Bronchial epithelial cell (primary cell): ENCODE measurements around the gene POLN. TPM values are rescaled to one million over a fixed set of nuclear protein-coding genes. Genes with fewer than 3 reads are reported as not detected.

Source experiments
- DNase-seq: peaks from one replicate; pipeline ENCODE4 v3.0.0-alpha.2; 2010; ENCODE audit warnings: low read depth
- FAIRE-seq: peaks from 2 replicates; lab custom pipeline; 2011; peaks lifted over from hg19 to GRCh38; lab: Jason Lieb, UNC
- H3K27me3 ChIP-seq: 2 replicates; pipeline ENCODE4 v1.5.1; 2011; ENCODE audit warnings: low read length; ENCODE audit not compliant: control insufficient read depth, insufficient read depth
- H3K36me3 ChIP-seq: 2 replicates; pipeline ENCODE4 v1.5.1; 2011; ENCODE audit warnings: low read length; ENCODE audit not compliant: control insufficient read depth, insufficient read depth
- H3K4me3 ChIP-seq: 2 replicates; pipeline ENCODE4 v1.5.1; 2011; ENCODE audit warnings: mild to moderate bottlenecking, low read depth, low read length, control low read depth
- CTCF ChIP-seq: IDR thresholded peaks from 2 replicates; pipeline ENCODE4 v1.5.1; 2011; ENCODE audit warnings: mild to moderate bottlenecking, moderate library complexity, low read length, control low read depth, inconsistent platforms; ENCODE audit not compliant: insufficient read depth, severe bottlenecking
- total RNA-seq: library from RNA; depleted of rRNA; stranded (reverse); fragments of >200 nt; gene quantifications from 2 replicates; pipeline ENCODE4 v1.2.1, GENCODE V29; 2014

The POLN gene
- total RNA-seq, 1 donor from 2014 or later: 1.6 TPM

GRCh38 chr4:2150076-2150475, 91.8 kb downstream of the POLN start:
- no peaks in the 10 kb centered on the region for H3K27me3 ChIP-seq
- DNase-seq: no peak
- no peak for TF ChIP-seq CTCF
- H3K36me3 ChIP-seq: no peaks in the 10 kb centered on the region
- no peak overlapping the region for H3K4me3 ChIP-seq
- no peak for FAIRE-seq

GRCh38 chr4:2142630-2143427, 99.1 kb downstream of the POLN start:
- Histone ChIP-seq H3K36me3 (no peaks in the 10 kb centered on the region), H3K4me3 (no peak overlapping the region), H3K27me3 (no peaks in the 10 kb centered on the region)
- FAIRE-seq (no peak), DNase-seq (no peak)
- TF ChIP-seq CTCF: no peak

- FAIRE-seq: no peak
- TF ChIP-seq CTCF: no peak
Measured at GRCh38 chr4:2141762-2142451, 100.0 kb downstream of the POLN start.

GRCh38 chr4:2141022-2141761, 100.7 kb downstream of the POLN start:
- DNase-seq (no peak), FAIRE-seq (no peak)
- Histone ChIP-seq H3K36me3 (no peaks in the 10 kb centered on the region), H3K4me3 (no peak overlapping the region), H3K27me3 (no peaks in the 10 kb centered on the region)
- TF ChIP-seq CTCF: no peak

More at GRCh38 chr4:2141762-2142451, 100.0 kb downstream of the POLN start:
- Histone ChIP-seq H3K4me3 (no peak overlapping the region), H3K27me3 (no peaks in the 10 kb centered on the region), H3K36me3 (no peaks in the 10 kb centered on the region)
- DNase-seq: no peak

- H3K36me3 ChIP-seq: no peaks in the 10 kb centered on the region
- FAIRE-seq (no peak), DNase-seq (no peak)
- no peaks in the 10 kb centered on the region for H3K27me3 ChIP-seq
- TF ChIP-seq CTCF: no peak
- H3K4me3 ChIP-seq: no peak overlapping the region
Measured at GRCh38 chr4:2138846-2139500, 102.9 kb downstream of the POLN start.
